ENCODE measurements around the gene NUP62.

Gene NUP62

DNA sequence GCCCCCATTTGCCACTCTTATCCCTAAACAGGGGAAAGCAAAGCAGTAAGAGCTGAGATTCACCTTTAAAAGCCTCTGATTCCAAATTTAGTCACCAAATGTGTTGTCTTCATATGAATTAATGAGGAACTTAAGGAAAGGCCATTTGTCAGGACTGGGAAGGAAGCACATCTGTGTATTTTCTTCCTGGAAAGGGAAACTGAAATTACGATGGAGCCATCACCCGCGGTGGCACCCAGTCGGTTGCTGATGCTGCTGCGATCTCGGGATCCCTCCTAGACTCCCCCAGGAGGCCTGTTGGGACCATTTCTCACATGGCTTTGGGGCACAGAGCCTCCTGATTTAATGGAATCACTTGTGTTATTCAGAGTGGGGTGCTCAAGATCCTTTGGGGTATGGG, 25.2 kb downstream of the NUP62 start:
- DNase-seq: no peak

GRCh38 chr19:49896863-49897621, 32.3 kb downstream of the NUP62 start, which contains the start of gene IL4I1:
Gene IL4I1, minus strand, starts transcription at chr19:49896887. Its CDS starts 727 bp downstream, at chr19:49896160.
- peak; percentile 76 for DNase-seq

More for the DNA sequence above, 25.2 kb downstream of the NUP62 start:
- ATAC-seq: no peak

DNA sequence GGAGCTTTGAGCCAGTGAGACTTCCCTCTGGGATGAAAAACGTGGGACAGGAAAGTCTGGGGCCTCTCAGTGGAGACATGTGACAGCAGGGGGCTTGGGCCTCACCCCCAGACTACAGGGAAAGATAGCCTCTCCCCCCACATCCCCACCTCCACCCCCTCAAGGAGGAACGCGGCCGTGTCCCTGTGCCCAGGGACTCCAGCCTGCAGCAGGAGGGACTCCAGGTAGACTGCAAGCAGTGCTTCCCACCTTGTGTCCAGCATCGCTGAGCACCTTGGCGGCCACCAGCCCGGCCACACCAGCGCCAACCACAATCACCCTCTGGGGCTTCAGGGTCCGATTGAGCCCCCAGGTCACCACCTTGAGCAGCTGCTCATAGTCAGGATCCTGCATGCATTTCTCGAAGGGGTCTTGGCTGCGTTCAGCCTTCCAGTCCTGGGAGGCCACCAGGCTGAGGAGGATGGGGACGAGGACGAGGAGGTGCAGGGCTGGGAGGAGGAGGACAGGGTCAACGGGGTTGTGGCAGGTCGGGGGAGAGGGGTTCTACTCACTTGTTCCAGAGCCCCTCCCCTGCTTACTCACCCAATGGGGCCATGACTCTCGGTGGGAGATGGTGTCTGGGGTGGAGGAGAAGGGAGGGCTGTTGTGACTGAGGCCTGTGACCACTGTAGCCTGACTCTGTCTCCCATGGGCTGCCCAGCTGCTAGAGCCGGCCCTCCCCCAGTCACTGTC, 33.6 kb downstream of the NUP62 start:
- DNase-seq: no peak
- no peak for ATAC-seq

More at GRCh38 chr19:49896863-49897621, 32.3 kb downstream of the NUP62 start, which contains the start of gene IL4I1:
- ATAC-seq: peak; percentile 70

DNA sequence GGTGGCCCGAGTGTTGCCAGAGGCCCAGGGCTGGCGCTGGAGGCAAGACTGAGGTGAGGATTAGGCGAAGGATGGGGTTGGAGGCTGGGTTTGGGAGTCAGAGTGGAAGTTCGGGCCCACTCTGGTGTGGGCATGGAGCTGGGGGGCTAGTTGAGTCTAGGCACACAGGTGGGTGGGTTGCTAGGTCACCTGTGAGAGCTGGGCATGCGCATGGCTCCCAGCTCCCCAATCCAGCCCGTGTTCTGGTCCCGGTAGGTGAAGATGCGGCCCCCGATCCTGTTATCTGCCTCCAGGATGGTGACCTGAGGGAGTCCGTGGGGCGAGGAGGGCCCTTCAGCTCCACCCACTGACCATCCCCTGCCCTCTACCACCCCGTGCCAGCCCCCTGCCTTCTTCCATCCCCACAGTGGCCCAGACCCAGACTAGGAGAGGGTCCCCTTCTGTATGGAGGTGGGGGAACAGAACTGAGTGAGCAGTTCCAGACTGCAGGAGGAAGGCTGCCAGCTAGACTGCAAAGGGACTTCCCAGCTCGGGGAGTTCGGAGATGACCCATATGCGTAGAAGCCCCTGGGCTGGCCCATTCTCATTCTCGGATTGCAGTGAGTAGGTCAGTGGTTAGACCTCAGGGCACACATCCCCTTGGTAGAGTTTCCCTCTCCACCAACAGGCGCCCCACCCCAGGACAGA, 34.3 kb downstream of the NUP62 start:
- ATAC-seq (peak; percentile 41), DNase-seq (peak; percentile 58)

- DNase-seq: no peak
- no peak for ATAC-seq
Observed at GRCh38 chr19:49894011-49894664, 35.2 kb downstream of the NUP62 start.

- DNase-seq (no peak), ATAC-seq (no peak)
Observed at GRCh38 chr19:49892716-49893115, 36.6 kb downstream of the NUP62 start.

- DNase-seq (no peak), ATAC-seq (no peak)
Observed at GRCh38 chr19:49891393-49891792, 37.9 kb downstream of the NUP62 start.

DNA sequence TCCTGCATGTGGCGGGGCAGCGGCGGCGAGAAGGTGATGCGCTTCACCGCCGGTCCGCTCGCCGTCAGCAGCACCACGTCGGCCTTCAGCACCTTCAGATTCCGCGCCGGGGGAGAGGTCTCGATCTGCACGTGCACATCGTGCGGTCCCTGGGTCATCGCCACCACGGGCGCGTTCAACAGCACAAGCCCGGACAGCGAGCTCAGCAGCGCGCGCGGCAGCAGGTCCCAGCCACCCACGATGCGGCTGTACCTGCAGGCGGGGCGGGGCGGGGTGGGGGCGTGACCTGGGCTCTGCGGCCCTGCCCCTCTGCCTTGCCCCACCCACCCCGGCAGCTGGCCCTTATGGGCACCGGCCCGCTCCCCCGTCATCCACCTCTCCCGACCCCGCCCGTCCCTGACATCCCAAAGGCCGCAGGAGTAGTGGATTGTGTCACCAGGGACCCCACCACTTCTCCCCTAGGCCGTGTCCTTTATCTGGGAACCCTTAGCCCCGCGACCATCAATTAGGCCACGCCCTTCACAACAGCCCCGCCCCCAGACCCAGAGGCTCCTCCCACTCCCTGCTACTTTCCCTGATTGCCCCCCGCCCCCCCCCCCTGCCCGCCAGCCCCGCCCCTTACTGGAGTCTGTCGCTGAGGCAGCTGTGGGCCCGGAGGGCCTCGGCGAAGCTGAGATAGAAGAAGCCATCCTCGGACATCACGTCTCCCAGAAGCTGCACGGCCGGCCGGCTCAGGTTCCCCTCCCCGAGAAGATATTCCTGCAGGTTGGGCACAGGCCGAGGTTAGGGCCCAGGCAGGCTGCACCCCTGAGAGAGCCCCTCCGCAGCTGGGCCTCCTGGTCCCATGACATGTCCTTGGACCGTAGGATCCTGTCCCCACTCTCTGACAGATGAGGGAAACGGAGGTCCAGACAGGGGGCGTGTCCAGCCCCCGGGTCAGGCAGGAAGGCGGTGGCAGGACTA, 38.7 kb downstream of the NUP62 start:
- ATAC-seq (peak; percentile 44), DNase-seq (peak; percentile 69)

- peak; percentile 63 for ATAC-seq
- peak; percentile 80 for DNase-seq
Observed at GRCh38 chr19:49889687-49890348, 39.5 kb downstream of the NUP62 start.

GRCh38 chr19:49889038-49889686, 40.1 kb downstream of the NUP62 start:
- ATAC-seq: no peak
- no peak for DNase-seq

GRCh38 chr19:49888510-49888824, 40.8 kb downstream of the NUP62 start:
- ATAC-seq: no peak
- DNase-seq: no peak

DNA sequence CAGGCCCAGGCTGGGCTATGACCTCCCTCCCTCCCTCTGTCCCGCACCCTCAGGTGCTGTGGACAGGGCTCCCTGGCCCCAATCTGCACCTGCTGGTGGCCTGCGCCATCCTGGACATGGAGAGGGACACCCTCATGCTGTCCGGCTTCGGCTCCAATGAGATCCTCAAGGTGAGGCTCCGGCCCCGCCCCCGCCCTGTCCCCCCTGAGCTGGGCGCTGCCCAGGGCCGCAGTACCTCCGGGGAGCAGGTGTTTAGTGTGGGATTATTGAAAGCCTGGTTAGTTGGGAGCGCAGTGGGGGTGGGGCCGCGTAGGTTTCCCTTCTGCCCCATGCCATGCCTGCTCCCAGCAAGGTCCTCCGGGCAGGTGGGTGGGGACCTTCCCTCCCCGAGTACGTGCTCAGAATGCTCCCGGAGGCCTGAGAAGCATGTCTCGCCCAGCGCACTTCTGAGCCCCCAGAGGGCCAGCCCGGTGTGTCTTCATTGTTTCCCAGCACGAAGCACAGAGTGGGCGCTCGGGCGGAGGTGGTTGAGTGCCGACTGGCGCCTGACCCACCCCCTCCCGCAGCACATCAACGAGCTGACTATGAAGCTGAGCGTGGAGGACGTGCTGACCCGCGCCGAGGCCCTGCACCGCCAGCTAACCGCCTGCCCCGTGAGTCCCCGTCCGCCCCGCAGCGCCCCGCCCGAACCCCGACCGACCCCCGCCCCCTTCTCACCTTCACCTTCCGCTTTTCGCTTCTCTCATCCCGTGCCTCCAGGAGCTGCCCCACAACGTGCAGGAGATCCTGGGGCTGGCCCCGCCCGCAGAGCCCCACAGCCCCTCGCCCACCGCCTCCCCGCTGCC, 41.4 kb downstream of the NUP62 start:
- DNase-seq: no peak
- ATAC-seq: no peak

GRCh38 chr19:49887037-49887664, 42.2 kb downstream of the NUP62 start:
- DNase-seq (no peak), ATAC-seq (no peak)

GRCh38 chr19:49884760-49885159, 44.5 kb downstream of the NUP62 start:
- DNase-seq: no peak
- ATAC-seq: no peak

DNA sequence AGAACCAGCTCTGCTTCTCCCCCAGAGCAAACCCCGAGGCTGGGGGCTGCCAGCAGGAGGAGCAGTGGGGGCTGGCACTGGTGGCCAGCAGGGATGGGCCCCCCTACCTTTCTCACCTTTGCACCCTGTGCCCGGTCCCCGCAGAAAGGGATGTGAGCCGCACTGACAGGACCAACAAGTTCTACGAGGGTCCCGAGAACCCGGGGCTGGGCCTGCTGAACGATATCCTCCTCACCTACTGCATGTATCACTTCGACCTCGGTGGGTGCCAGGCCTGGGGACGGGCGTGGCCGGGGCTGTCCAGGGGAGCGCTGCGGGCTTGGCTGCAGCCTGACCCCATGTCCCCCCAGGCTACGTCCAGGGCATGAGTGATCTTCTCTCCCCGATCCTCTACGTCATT, 45.2 kb downstream of the NUP62 start:
- DNase-seq (no peak), ATAC-seq (no peak)

DNA sequence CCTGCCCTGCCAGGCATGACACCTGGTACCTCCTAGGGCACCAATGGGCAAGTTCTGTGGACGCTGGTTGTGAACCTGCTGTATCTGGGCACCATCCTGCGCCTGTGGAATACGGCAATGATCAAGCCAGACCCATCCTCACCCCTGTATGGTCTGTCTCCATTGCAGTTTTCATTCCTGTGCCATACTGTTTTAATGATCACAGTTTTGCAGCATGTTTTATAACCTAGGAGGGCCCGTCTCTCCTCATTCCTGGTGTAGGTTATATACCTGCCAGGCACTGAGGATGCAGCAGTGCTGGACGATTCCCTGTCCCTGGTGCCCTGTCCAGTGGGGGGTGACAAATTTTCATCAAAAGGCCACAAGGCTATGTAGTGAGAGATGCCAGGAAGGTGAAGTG, 46.2 kb downstream of the NUP62 start:
- DNase-seq: no peak
- no peak for ATAC-seq

DNA sequence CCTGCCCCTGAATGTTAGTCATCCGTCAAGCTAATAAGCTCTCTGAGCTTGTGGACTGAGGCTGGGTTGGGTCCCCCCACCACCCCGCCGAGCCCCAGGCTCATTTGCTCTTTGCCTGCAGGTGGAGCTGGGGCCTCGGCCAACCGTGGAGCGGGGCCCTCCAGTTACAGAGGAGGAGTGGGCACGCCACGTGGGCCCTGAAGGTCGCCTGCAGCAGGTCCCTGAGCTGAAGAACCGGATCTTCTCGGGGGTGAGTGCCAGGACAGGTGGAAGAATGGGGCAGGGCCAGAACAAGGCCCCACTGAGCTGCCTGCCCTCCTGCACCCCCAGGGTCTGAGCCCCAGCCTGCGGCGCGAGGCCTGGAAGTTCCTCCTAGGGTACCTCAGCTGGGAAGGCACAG, 46.7 kb downstream of the NUP62 start:
- DNase-seq (no peak), ATAC-seq (no peak)

DNA sequence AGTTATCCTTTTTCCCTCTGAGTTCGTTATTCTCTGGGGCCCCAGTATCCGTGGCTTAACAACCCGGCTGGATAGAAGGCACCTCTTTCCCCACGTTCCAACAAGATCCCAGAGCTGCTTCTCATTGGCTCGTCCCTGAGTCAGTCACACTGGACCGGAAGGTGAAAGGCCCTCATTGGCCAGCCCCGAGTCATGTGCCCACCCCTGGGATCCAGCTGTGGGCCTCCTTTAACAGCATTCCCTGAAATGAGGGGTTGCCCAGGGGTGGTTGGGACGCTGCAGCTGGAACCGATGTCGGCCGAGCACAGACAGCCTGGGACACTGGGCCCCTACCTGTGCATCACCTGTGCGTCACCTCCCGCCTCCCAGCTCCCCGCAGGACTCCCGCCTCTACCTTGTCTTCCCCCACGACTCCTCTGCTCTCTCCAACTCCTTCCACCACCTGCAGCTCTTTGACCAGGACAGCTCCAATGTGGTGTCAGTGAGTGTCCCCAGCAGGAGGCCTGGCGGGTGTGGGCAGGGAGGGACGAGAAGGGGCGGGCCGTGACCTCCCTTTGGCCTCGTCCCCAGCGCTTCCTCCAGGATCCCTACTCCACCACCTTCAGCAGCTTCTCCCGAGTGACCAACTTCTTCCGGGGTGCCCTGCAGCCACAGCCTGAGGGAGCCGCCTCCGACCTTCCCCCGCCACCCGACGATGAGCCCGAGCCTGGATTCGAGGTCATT, 47.5 kb downstream of the NUP62 start:
- ATAC-seq (no peak), DNase-seq (no peak)
